Astrocyte of the cerebellum (primary cell): Measurements from ENCODE around the gene RECK.

Source experiments
- DNase-seq: peaks from one replicate; pipeline ENCODE4 v3.0.0-alpha.2; 2011; ENCODE audit warnings: low read depth
- H3K4me3 ChIP-seq: 2 replicates; pipeline ENCODE4 v1.5.1; 2011; ENCODE audit warnings: mild to moderate bottlenecking, low read depth, low read length, moderate library complexity
- CTCF ChIP-seq: IDR thresholded peaks from 2 replicates; pipeline ENCODE4 v1.5.1; 2012; ENCODE audit warnings: low read length, low read depth, moderate library complexity, mild to moderate bottlenecking; ENCODE audit errors: missing control alignments
- in situ Hi-C: cut with HindIII; loops from 2 replicates; pipeline ENCODE4 v1.10.0; 2017; ENCODE audit warnings: low sequenced_read_pairs

RECK gene

GRCh38 chr9:36025746-36026145 is 11.0 kb upstream of the RECK start:
- no peak overlapping the region for H3K4me3 ChIP-seq
- TF ChIP-seq CTCF, result no peak
- no peak for DNase-seq
- in situ Hi-C loops, result loop anchor here (10.0 kb wide), 2 partner anchors 121 to 159 kb away; partner anchors contain the start of genes HRCT1 and SPAAR

- no peak for DNase-seq
- TF ChIP-seq CTCF, result no peak
- in situ Hi-C loops, result loop anchor here (10.0 kb wide), 2 partner anchors 124 to 156 kb away; partner anchors contain the start of genes HRCT1 and SPAAR
- H3K4me3 ChIP-seq, result no peak overlapping the region
Observed at GRCh38 chr9:36029202-36029601, 7.5 kb upstream of the RECK start.

GRCh38 chr9:36029765-36030528 is 6.8 kb upstream of the RECK start:
- no peak for TF ChIP-seq CTCF
- no peak overlapping the region for H3K4me3 ChIP-seq
- in situ Hi-C loops, result loop anchor here (10.0 kb wide), 2 partner anchors 125 to 155 kb away; partner anchors contain the start of genes HRCT1 and SPAAR
- DNase-seq, result peak; percentile 87

- no peak for DNase-seq
- TF ChIP-seq CTCF, result no peak
Observed at GRCh38 chr9:36030871-36031270, 5.8 kb upstream of the RECK start.

GRCh38 chr9:36031774-36032555 is 4.7 kb upstream of the RECK start:
- in situ Hi-C loops, result no loop called here
- no peak for DNase-seq
- TF ChIP-seq CTCF, result no peak
- H3K4me3 ChIP-seq, result no peak overlapping the region

More at GRCh38 chr9:36030871-36031270, 5.8 kb upstream of the RECK start:
- in situ Hi-C loops, result no loop called here
- no peak overlapping the region for H3K4me3 ChIP-seq

GRCh38 chr9:36033788-36034187 is 2.9 kb upstream of the RECK start:
- in situ Hi-C loops, result no loop called here
- no peak overlapping the region for H3K4me3 ChIP-seq
- no peak for DNase-seq

More at GRCh38 chr9:36033788-36034187, 2.9 kb upstream of the RECK start:
- no peak for TF ChIP-seq CTCF
